GM10248 (cell line): ENCODE measurements around the gene KIDINS220.

Experiments used
- CTCF ChIA-PET: fragments of 300-600 bp; sonication (Branson Sonifier 250); formaldehyde crosslinking; extraction: SDS; loops from one replicate; lab custom pipeline; 2021; ENCODE audit warnings: antibody characterized with exemption; lab: Yijun Ruan, JAX
- POLR2A ChIA-PET: fragments of 350-650 bp; sonication (Branson Sonifier 250); formaldehyde crosslinking; extraction: SDS; loops from one replicate; lab custom pipeline; 2020; ENCODE audit warnings: antibody characterized with exemption; lab: Yijun Ruan, JAX
- DNase-seq: peaks from one replicate; pipeline ENCODE4 v3.0.0; 2012; ENCODE audit errors: extremely low spot score
- TF ChIP-seq, protein P1 (sequence below): IDR thresholded peaks from 2 replicates; pipeline ENCODE4 v1.5.1; 2012; ENCODE audit warnings: mild to moderate bottlenecking, low read depth; ENCODE audit errors: extremely low read depth, missing control alignments, control extremely low read depth

KIDINS220 gene

DNA sequence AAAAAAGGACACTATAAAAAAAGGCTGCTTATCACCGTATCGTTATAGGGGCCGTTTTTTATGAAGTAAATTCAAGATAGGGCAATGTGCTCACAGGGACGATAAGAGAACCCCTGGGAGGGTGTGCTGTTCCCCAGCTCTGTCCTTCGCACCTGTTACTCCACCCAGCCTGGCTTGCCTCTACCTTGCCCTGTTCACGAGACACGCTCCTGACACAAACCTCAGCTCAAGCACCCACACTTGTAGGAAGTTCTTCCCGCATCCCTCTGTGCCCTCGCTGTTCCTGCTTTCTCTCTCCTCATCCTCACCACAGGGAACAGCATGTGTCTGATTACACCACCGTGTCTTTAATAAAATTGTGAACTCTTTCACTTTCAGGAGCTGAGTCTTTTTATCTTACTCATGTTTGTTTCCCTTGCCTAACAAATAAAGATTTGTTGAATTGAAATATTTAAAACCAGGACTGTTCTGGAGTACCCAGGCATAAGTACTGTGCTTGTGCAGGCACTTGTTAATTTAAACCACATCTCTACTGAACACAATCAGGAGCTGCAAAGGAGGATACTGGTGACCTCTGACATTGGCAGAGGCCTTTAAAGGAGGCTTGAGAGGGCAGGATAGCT lies 26.0 kb upstream of the KIDINS220 start:
- TF ChIP-seq, protein P1, sequence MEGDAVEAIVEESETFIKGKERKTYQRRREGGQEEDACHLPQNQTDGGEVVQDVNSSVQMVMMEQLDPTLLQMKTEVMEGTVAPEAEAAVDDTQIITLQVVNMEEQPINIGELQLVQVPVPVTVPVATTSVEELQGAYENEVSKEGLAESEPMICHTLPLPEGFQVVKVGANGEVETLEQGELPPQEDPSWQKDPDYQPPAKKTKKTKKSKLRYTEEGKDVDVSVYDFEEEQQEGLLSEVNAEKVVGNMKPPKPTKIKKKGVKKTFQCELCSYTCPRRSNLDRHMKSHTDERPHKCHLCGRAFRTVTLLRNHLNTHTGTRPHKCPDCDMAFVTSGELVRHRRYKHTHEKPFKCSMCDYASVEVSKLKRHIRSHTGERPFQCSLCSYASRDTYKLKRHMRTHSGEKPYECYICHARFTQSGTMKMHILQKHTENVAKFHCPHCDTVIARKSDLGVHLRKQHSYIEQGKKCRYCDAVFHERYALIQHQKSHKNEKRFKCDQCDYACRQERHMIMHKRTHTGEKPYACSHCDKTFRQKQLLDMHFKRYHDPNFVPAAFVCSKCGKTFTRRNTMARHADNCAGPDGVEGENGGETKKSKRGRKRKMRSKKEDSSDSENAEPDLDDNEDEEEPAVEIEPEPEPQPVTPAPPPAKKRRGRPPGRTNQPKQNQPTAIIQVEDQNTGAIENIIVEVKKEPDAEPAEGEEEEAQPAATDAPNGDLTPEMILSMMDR, result no peak
- DNase-seq, result no peak
- POLR2A ChIA-PET, result no interaction called here
- CTCF ChIA-PET, result interaction anchor here (1.3 to 3.8 kb wide), 4 partner anchors 10 to 277 kb away, joined by 3 to 23 read pairs (median 4); no protein-coding TSS in a partner anchor

DNA sequence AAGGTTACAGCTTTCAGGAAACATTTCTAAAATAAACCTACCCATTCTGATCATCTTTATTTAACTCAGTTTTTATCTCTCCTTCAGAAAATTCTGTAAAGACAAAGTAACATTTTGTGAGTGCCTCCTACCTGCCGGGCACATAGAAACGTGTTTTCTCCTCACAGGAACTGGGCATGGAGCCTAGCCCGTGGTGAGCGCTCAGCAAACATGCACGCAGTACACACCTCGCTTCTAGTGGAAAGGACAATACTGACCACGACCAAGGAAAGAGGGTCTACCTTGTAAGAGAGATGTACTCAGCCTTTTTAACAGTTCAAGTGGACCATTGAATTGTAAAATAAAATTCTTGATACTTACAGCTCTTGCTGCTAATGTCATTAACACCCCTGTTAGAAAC lies 24.8 kb upstream of the KIDINS220 start:
- ChIA-PET POLR2A (no interaction called here), CTCF (interaction anchor here (1.2 to 3.8 kb wide), 3 partner anchors 11 to 1765 kb away, joined by 3 to 23 read pairs (median 3); no protein-coding TSS in a partner anchor)
- no peak for DNase-seq
- TF ChIP-seq, protein P1, result no peak

DNA sequence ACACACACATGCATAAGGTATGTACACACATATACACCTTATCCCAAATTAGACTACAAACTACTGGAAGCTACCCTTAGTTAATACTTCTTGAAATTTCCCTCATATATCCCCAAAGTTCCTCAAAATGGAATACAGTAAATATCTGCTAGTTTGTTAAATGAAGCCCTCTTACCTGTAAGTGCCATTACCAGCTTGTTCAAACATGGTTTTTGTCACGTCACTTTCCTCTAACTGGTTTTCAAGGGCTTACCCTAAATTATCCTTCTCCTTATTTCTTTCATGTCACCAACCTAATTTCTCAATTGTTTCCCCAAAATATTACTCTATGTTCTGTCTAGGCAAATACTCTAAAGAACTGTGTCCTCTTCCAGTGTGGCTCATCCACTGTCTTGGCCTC lies 24.4 kb upstream of the KIDINS220 start:
- POLR2A ChIA-PET, result no interaction called here
- TF ChIP-seq, protein P1, result no peak
- DNase-seq, result no peak
- CTCF ChIA-PET, result interaction anchor here (1.2 to 3.8 kb wide), 3 partner anchors 12 to 1765 kb away, joined by 3 to 23 read pairs (median 3); no protein-coding TSS in a partner anchor

DNA sequence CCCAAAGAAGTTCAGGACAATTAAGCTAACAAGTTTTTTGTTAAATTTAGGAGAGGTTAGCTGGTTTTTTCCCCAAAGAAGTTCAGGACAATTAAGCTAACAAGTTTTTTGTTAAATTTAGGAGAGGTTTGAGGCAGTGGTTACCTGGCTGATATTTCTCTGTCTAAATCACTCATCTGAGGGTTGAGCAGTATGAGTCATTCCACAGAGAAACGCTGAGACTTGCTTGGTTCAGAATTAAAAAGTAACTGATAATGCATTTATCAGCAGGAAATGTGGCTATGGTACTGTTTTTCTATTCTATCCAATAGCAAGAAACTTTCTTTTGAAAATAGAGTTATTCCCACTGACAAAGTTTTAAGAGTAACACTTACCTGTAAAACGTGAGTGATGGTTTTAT lies 22.8 kb upstream of the KIDINS220 start:
- ChIA-PET POLR2A (no interaction called here), CTCF (interaction anchor here (0.6 kb wide), 1 partner anchor 149 kb away, joined by 3 read pairs; no protein-coding TSS in a partner anchor)
- DNase-seq, result no peak
- TF ChIP-seq, protein P1, result no peak

DNA sequence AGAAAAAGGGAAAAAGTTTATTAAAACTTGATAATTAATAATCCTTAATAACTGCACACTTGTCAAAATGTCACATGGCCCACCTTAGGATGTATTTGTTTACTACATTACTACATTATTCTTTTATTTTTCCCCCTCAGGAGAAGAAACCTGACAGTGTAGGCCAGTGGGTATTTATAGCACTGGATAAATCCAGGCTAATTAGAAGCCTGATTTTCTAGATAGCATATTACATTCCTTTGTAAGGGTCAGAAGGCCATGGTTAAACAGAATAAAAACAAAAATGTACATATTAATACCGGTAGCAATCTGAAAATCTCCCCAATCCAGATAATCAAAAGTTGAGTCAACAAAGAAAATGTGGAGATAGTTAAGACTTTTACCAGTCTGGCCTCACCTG lies 21.5 kb upstream of the KIDINS220 start:
- ChIA-PET POLR2A (no interaction called here), CTCF (interaction anchor here (1.5 kb wide), 1 partner anchor 9 kb away, joined by 4 read pairs; no protein-coding TSS in a partner anchor)
- TF ChIP-seq, protein P1, result no peak
- DNase-seq, result no peak

DNA sequence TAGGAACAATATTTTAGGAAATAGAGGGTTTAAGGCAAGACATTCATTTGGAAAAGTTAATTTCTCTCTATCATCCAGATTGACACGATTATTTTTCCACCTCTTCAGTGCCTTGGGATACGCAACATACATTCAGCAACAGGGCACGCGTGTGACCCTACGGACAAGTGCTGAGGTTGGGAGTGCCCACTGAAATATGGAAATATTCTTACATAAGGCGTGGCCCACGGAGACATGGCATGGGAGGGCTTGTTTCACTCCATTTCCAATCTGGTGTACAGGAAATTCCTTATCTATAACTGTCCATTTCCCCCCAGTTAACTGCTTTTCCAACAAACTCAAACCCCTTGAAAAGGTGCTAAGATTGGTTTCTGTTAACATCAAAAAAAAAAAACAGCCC lies 20.9 kb upstream of the KIDINS220 start:
- POLR2A ChIA-PET, result no interaction called here
- DNase-seq, result no peak
- CTCF ChIA-PET, result interaction anchor here (1.5 kb wide), 1 partner anchor 9 kb away, joined by 4 read pairs; no protein-coding TSS in a partner anchor
- TF ChIP-seq, protein P1, result no peak
